AG09309 (cell line): ENCODE results near the gene RPAIN.

Experiments
- DNase-seq: peaks from one replicate; pipeline ENCODE4 v3.0.0-alpha.2; 2010; ENCODE audit warnings: low read depth
- H3K4me3 ChIP-seq: 2 replicates; pipeline ENCODE4 v1.5.1; 2011; ENCODE audit warnings: mild to moderate bottlenecking, low read depth, low read length, moderate library complexity; ENCODE audit not compliant: control insufficient read depth
- TF ChIP-seq, protein P1 (sequence below): IDR thresholded peaks from 2 replicates; pipeline ENCODE4 v1.5.1; 2011; ENCODE audit warnings: mild to moderate bottlenecking, low read depth, low read length, inconsistent platforms; ENCODE audit not compliant: insufficient read depth, control insufficient read depth; ENCODE audit errors: missing control alignments

RPAIN gene

GRCh38 chr17:5413682-5414081 lies 6.3 kb upstream of the RPAIN start:
- TF ChIP-seq, protein P1, sequence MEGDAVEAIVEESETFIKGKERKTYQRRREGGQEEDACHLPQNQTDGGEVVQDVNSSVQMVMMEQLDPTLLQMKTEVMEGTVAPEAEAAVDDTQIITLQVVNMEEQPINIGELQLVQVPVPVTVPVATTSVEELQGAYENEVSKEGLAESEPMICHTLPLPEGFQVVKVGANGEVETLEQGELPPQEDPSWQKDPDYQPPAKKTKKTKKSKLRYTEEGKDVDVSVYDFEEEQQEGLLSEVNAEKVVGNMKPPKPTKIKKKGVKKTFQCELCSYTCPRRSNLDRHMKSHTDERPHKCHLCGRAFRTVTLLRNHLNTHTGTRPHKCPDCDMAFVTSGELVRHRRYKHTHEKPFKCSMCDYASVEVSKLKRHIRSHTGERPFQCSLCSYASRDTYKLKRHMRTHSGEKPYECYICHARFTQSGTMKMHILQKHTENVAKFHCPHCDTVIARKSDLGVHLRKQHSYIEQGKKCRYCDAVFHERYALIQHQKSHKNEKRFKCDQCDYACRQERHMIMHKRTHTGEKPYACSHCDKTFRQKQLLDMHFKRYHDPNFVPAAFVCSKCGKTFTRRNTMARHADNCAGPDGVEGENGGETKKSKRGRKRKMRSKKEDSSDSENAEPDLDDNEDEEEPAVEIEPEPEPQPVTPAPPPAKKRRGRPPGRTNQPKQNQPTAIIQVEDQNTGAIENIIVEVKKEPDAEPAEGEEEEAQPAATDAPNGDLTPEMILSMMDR: no peak
- H3K4me3 ChIP-seq: no peak overlapping the region

GRCh38 chr17:5416901-5417300 lies 3.1 kb upstream of the RPAIN start:
- no peak for DNase-seq
- TF ChIP-seq, protein P1: no peak

More at GRCh38 chr17:5413682-5414081, 6.3 kb upstream of the RPAIN start:
- peak; percentile 95 for DNase-seq

DNA sequence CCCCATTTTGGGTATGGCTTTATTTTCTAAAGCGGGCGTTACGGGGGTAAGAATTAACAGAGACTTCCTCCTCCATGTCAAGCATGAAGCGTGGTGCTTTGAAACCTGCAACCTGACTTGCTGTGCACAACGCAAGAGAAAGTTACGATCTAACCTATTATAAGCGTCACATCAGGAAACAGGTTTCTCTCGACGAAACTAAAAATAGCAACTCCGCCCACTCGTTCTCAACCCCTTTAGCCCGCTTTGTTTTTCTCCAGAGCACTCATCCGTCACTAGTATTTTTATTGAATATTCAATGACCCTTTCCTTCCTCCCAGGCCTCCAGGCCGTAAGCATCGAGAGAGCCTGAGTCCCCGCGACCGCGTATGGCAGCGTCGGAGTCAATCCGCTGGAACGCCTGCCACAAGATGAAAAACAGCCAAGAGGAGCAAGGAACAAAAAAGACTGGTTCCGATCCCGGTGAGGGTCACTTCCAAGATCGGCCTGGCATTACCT lies 1.1 kb upstream of the RPAIN start:
- H3K4me3 ChIP-seq: peak overlapping the region; percentile 83
- TF ChIP-seq, protein P1: no peak
- no peak for DNase-seq

More at GRCh38 chr17:5416901-5417300, 3.1 kb upstream of the RPAIN start:
- H3K4me3 ChIP-seq: no peak overlapping the region

GRCh38 chr17:5419356-5419958 lies 525 bp upstream of the RPAIN start, which contains the start of gene NUP88:
NUP88 (minus strand) TSS chr17:5419662; CDS start chr17:5419650, 12 bp downstream.
- peak within 1 kb of the TSS; percentile 83 for H3K4me3 ChIP-seq
- DNase-seq: peak; percentile 83
- TF ChIP-seq, protein P1: no peak

DNA sequence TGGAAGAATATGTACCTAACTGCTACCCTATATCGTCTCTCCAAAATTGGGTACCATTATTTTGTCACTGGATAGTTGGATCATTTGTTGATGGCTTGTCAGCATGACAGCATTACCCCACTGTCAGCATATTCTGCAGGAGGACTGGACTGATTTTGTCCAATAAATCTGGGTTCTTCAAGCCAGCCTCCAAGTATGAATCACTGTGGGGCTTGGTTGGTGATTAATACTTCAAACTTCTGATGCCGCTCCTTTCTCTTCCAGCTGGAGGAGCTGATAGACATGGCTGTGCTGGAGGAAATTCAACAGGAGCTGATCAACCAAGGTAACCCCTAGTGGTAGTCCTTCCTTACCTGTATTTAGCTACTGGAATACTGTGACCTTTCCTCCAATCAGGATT lies 2.5 kb downstream of the RPAIN start:
- TF ChIP-seq, protein P1: peak; percentile 24
- DNase-seq: peak; percentile 45
- H3K4me3 ChIP-seq: no peak overlapping the region

GRCh38 chr17:5424909-5425308 lies 4.9 kb downstream of the RPAIN start:
- TF ChIP-seq, protein P1: no peak
- no peak overlapping the region for H3K4me3 ChIP-seq
- no peak for DNase-seq
